HG03521 (cell line): ENCODE measurements around the gene DDX54.

Source experiments
- ATAC-seq: cut with Tn5 transposase; IDR thresholded peaks from one replicate; pipeline ENCODE4 v1.9.1; 2021; ENCODE audit warnings: mild to moderate bottlenecking, moderate library complexity; ENCODE audit not compliant: unreplicated experiment

The DDX54 gene

DNA sequence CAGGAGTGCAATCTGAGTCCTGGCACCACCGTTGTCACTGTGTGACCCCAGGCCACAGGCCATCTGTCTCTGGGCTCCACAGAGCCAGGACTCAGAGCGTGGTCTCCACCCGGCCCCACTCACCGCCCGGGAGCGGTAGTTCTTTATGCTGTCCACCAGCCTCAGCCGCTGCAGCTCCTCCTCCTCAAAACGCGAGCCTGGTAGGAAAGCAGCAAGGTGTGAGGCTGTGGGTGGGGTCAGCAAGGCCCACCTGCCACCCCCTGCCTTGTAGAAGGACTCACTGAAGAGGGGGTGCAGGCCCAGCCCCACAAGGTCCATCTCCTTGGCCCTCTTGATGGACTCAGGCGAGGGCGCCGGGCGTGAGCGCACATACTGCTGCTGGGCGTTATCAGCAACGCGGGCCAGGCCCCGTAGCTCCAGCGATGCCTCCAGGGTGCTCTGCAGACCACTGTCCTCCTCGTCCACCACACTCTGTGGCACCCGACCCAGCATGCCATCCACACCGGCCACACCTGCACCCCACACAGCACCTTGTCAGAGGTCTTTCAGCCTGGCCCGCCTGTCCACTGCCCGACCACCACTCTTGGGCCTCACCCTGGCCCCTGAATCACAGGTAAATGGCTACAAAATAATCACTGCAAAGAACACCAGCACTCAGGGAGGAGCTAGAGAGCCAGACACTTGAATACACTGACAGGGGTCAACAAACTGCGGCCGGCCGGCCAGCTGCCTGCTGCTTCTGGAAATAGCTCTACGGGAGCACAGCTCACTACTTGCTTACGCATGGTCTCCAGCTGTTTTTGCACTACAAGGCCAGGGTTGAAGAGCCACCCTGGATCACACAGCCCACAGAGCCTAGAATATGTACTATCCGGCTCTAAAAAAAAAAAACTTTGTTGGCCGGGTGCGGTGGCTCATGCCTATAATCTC, 19.5 kb downstream of the DDX54 start:
- ATAC-seq = no peak

- ATAC-seq = no peak
These were observed 21.3 kb downstream of the DDX54 start for GRCh38 chr12:113164014-113164413.

DNA sequence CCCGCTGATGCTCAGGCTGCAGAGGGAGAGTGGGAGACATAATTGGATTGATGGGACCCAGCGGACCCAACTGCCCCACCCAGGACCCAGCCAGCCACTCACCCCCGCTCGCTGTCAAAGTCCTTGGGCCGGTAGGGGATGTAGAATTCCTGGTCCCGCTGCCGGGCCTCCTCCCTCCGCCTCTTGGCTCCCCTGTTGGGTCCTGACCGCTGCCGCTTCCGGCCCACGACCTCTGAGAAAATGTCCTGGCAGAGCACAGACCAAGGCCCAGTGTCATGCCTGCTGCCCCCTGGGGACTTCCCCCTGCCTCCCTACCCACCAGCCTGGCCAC, 22.3 kb downstream of the DDX54 start:
- no peak for ATAC-seq

DNA sequence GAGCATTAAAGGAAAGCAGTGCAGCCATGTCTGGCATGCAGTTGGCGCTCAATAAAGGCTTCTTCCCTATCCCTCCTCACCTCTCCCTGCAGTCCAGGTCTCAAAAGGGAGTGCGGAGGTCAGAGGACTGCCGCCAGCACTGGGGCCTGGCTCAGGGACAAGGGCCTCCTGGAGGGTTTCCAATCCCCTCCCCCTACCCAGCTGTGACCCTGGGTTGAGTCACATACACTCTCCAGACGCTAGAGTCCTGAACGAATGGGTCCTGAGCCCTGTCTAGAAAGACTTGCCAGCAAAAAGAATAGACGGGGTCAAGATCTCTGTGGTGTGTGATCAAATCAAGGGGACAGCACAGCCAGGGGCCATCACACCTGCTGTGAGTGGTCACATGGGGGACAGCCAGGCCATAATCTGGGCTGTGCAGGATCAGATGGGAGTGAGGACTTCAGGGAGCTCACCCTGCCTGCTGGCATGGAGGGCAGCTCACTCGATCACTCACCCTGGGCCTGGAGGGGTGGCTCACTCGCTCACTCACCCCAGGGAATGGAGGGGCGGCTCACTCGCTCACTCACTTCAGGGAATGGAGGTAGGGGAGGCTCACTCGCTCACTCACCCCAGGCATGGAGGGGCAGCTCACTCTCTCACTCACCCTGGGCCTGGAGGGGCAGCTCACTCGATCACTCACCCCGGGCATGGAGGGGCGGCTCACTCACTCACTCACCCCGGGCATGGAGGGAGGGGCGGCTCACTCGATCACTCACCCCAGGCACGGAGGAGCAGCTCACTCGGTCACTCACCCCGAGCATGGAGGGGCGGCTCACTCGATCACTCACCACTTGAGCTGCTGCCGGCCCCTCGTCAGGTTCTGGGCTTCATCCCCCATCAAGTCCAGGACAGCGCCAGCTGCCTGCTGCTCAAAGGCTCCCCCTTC, 22.9 kb downstream of the DDX54 start:
- ATAC-seq = no peak

DNA sequence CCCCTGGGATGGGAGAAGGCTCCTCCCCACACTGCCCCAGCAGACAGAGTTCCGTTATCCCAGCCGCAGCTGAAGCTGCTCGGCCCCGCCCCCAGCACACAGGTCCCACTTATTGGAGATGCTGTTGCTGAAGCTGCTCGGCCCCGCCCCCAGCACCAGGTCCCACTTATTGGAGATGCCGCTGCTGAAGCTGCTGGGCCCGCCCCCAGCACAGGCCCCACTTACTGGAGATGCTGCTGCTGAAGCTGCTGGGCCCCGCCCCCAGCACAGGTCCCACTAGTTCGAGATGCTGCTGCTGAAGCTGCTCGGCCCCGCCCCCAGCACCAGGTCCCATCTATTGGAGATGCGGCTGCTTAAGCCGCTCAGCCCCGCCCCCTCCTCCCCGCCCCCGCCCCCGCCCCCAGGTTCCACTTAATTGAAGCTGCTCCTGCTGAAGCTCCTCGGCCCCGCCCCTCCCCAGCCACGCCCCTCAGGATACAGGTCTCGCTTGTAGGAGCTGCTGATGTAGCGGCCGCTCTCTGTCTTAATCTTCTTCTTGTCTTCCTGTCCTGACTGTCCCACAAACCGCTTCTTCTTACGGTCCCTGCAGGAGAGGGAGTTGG, 23.8 kb downstream of the DDX54 start:
- ATAC-seq = no peak

DNA sequence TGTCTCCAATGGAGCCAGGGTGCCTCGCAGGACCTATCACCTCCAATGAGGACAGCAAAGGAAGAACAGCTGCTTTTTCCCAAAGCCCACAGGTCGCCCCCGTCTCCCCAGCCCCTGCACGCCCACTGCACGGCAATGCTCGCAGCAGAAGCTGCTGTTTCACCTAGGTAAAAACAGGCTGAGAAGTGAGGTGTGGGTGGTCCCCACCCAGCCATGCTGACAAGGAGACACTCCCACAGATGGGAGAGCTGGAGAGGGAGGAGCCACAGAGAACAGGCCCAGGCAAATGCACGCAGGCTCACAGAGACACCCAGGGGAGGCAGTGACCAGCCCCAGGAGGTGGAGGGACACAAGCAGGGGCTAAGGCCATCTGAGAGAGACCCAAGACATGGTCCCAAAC, 25.3 kb downstream of the DDX54 start:
- ATAC-seq = no peak

DNA sequence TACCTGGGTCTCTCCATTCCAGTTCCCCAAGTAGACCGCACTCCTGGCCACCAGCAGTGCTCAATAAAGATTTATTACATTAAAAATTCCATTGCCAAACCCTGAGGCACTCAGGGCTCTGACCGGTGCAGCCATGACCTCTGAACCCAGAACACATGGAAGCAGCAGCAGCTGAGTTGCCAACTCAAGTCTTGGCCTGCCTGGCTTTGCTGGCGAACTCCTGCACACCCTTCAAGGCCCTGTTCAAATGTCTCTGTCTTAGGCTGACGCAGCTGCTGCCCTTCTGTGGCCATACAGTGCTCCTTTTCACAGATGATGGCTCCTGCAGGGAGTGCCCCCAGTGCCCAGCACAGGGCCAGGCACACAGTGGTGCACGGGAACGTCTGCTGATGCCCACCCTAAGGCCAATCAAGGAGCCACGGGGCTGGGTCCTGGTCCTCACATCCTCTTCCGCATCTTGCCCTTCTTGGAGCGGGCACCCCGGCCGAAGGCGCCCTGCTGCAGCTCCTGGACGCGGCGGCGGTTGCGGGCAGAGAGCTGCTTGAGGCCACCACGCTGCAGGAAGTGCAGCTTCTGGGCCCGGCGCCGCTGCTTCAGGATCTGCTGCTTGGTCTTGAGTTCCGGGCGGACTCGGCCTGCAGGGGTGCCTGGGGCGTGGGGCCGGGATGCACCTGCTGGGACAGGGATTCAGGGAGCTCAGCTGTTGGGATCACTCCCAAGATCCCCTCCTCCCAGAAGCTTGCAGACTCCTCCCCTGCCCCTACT, 26.7 kb downstream of the DDX54 start:
- ATAC-seq = no peak

GRCh38 chr12:113157218-113157859, 27.9 kb downstream of the DDX54 start:
- no peak for ATAC-seq

- no peak for ATAC-seq
These were observed 29.6 kb downstream of the DDX54 start for GRCh38 chr12:113155646-113156045.

GRCh38 chr12:113155060-113155459, 30.2 kb downstream of the DDX54 start:
- no peak for ATAC-seq

DNA sequence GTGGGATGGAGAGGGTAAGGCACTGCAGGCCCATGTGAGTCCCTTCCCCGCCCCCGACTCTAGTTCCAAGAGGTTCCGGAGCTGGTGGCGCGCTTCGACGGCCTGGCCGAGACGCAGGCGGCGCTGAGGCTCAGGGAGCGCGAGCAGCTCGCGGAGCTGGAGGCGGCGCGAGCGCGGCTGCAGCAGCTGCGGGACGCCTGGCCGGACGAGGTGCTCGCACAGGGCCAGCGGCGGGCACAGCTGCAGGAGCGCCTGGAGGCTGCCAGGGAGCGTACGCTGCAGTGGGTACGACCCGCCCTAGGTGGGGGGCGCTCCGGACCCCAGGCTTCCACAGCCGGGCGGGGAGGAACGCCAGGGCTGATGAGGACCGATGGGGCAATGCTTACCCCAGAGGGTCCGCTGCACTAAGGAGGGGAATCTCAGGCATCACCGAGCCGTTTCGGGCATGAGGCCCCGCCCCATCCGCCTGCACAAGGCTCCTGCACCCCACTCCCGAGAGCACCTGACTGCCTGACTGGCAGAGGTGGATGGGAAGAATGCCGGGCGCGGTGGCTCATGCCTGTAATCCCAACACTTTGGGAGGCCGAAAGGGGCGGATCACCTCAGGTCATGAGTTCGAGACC, 30.8 kb downstream of the DDX54 start:
- ATAC-seq = no peak

- ATAC-seq = no peak
These were observed 32.2 kb downstream of the DDX54 start for GRCh38 chr12:113152835-113153814.

DNA sequence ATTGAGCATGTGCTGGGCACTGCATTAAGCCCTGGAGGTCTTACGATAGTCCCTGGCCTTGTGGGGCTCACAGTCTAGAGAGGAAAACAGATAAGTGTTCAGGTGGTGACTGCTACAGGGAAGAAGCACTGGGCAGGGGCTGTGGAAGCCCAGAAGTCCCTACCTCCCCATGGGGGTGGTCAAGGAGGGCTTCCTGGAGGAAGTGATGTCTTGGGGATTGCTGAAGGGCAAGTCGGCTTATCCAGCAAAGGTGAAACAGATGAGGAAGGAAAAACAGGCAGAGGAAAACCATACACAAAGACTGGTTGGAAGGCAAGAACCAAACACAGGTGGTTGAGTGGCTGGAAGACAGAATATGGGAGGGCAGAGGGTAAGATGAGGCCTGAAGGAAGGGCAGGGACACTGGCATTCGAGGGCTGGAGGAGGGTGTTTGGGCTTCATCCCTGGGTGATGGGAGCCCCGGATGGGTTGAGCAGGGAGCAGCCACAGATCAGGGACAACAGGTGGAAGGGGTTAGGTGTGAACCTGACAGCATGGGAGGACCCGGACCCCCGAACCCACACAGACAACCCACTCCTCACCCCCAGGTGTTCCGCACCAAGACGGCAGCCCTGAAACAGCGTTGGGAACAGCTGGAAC, 33.0 kb downstream of the DDX54 start:
- ATAC-seq = no peak

- ATAC-seq = no peak
These were observed 33.6 kb downstream of the DDX54 start for GRCh38 chr12:113151655-113152054.

DNA sequence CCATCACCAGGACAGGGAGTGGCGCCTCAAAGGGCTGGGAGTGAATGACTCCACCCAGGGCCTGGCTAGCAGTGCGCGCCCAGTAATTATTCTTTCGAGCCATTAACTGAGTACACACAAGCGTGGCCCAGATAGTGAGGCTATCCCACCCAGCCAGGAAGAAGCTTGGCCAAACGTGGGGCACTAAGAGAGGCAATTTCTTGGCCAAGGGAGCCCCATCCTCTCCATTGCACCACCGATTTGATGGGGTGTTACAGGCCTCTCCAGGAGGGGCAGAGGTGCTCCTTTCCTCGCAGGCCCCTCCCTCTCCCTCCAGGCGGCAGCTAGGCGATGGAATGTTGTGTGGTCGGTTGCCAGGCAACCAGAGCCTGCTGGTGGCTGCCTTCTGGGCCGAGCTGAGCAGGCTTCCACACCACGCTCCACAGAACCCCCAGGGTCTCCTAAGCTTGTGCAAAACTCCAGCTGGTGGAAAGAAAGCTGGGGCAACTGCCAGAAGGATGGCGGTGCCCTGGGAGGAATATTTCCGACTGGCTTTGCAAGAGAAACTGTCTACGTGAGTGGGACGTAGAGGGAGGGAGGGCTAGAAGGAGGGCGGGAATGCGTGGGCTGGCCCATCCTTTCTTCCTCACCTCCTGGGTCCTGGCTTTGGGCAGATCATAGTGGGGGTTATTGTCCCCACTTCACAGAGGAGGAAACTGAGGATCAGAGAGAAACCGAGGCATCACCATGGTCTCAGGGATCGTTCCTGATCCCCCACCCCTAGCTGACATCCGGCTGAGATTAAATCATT, 35.7 kb downstream of the DDX54 start, which contains the start of gene CFAP73:
CFAP73 (plus strand) TSS at position 364 of the 790 bp plus-strand sequence; CDS start at position 498, 134 bp downstream.
- ATAC-seq = no peak

GRCh38 chr12:113146999-113147398, 38.3 kb downstream of the DDX54 start:
- ATAC-seq = no peak
